GM19438 (cell line): Measurements from ENCODE around the gene GADL1.

ENCODE experiments used
- ATAC-seq: cut with Tn5 transposase; IDR thresholded peaks from one replicate; pipeline ENCODE4 v1.9.1; 2021; ENCODE audit warnings: low read depth; ENCODE audit not compliant: unreplicated experiment

The GADL1 gene

GRCh38 chr3:30894521-30895251 is at the start of gene GADL1:
GADL1 (minus strand) TSS chr3:30894661; CDS start chr3:30894614, 47 bp downstream.
- ATAC-seq, result no peak

- ATAC-seq, result no peak
Measured at GRCh38 chr3:30944124-30944523, 49.7 kb upstream of the GADL1 start.

- no peak for ATAC-seq
Measured at GRCh38 chr3:30943206-30943605, 48.7 kb upstream of the GADL1 start.

GRCh38 chr3:30941342-30941741 is 46.9 kb upstream of the GADL1 start:
- ATAC-seq, result no peak

GRCh38 chr3:30940740-30941139 is 46.3 kb upstream of the GADL1 start:
- no peak for ATAC-seq

GRCh38 chr3:30934208-30934550 is 39.7 kb upstream of the GADL1 start:
- ATAC-seq, result no peak

- ATAC-seq, result no peak
Measured at GRCh38 chr3:30933478-30934207, 39.2 kb upstream of the GADL1 start.

- ATAC-seq, result no peak
Measured at GRCh38 chr3:30932513-30933098, 38.1 kb upstream of the GADL1 start.

- no peak for ATAC-seq
Measured at GRCh38 chr3:30924763-30925162, 30.3 kb upstream of the GADL1 start.

- no peak for ATAC-seq
Measured at GRCh38 chr3:30919564-30919963, 25.1 kb upstream of the GADL1 start.

- ATAC-seq, result no peak
Measured at GRCh38 chr3:30918761-30919160, 24.3 kb upstream of the GADL1 start.

- no peak for ATAC-seq
Measured at GRCh38 chr3:30915782-30916181, 21.3 kb upstream of the GADL1 start.

- ATAC-seq, result no peak
Measured at GRCh38 chr3:30914696-30915095, 20.2 kb upstream of the GADL1 start.

GRCh38 chr3:30913176-30913575 is 18.7 kb upstream of the GADL1 start:
- ATAC-seq, result no peak

- ATAC-seq, result no peak
Measured at GRCh38 chr3:30912301-30912700, 17.8 kb upstream of the GADL1 start.

GRCh38 chr3:30908456-30909037 is 14.1 kb upstream of the GADL1 start:
- no peak for ATAC-seq

- no peak for ATAC-seq
Measured at GRCh38 chr3:30904996-30905395, 10.5 kb upstream of the GADL1 start.

GRCh38 chr3:30895329-30895728 is 868 bp upstream of the GADL1 start:
- no peak for ATAC-seq

GRCh38 chr3:30893678-30894325 is 659 bp downstream of the GADL1 start:
- ATAC-seq, result no peak

- ATAC-seq, result no peak
Measured at GRCh38 chr3:30890907-30891306, 3.6 kb downstream of the GADL1 start.

- no peak for ATAC-seq
Measured at GRCh38 chr3:30886888-30887287, 7.6 kb downstream of the GADL1 start.
